ENCODE measurements around the gene BRIP1. TPM values are rescaled to one million over a fixed set of nuclear protein-coding genes. Genes with fewer than 3 reads are reported as not detected.
"Not testable (repeated sequence)": the region's sequence is repeated elsewhere in the genome, so short reads cannot be mapped to it uniquely, and the experiment has no call there.

BRIP1 gene
- total RNA-seq, 4 donors from 2014 or later: 0.80 to 2.4 (median 0.93) TPM

- no peak for DNase-seq (ENCODE audit: low spot score in 2 of 2)
- intact Hi-C loops (cut with DNase I; ENCODE audit: low total_unique reads): no loop called here
- TF ChIP-seq POLR2A (IDR thresholded peaks at IDR 0.05): no peak
- TF ChIP-seq, protein P1, sequence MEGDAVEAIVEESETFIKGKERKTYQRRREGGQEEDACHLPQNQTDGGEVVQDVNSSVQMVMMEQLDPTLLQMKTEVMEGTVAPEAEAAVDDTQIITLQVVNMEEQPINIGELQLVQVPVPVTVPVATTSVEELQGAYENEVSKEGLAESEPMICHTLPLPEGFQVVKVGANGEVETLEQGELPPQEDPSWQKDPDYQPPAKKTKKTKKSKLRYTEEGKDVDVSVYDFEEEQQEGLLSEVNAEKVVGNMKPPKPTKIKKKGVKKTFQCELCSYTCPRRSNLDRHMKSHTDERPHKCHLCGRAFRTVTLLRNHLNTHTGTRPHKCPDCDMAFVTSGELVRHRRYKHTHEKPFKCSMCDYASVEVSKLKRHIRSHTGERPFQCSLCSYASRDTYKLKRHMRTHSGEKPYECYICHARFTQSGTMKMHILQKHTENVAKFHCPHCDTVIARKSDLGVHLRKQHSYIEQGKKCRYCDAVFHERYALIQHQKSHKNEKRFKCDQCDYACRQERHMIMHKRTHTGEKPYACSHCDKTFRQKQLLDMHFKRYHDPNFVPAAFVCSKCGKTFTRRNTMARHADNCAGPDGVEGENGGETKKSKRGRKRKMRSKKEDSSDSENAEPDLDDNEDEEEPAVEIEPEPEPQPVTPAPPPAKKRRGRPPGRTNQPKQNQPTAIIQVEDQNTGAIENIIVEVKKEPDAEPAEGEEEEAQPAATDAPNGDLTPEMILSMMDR (IDR thresholded peaks at IDR 0.05): no peak
- 84 to 93% methylated on average over 5 of the region's 5 CpGs for WGBS, 2 donors
- H3K4me3 ChIP-seq (ENCODE audit: low read depth, poor library complexity, severe bottlenecking): no peak overlapping the region
Measured at GRCh38 chr17:61729690-61730268, 133.5 kb downstream of the BRIP1 start.

DNA sequence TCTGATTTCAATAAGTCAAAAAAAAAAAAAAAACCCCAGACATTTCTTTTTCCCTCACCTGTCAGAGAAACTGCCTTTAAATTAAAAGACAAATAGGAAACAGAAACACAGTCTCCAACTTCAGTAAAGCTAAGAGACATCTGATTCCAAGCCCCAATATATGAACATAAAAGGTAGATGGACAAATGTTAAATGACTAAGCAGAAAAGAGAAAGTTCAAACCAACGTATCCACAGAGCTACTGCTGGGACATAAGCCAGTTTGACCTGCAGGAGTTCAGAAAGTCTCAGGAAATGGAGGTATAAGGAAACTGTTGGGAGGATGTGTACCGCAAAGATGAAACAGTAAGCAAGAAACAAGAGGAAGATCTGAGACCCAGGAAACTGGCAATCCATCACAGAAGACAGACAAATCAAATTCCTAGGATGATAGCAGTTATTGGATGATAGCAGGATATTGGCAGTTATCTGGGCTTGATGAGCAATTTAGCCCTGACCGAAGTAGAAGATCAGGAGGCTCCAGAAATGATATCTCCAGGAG lies 135.0 kb downstream of the BRIP1 start:
- no peak overlapping the region for H3K4me3 ChIP-seq (ENCODE audit: low read depth, poor library complexity, severe bottlenecking)
- no peak for DNase-seq (ENCODE audit: low spot score in 2 of 2)
- 79 to 85% methylated on average over 3 of the region's 3 CpGs for WGBS, 2 donors
- intact Hi-C loops (cut with DNase I; ENCODE audit: low total_unique reads): no loop called here
- TF ChIP-seq POLR2A (IDR thresholded peaks at IDR 0.05): no peak
- TF ChIP-seq, protein P1 (IDR thresholded peaks at IDR 0.05): no peak

- intact Hi-C loops (cut with DNase I; ENCODE audit: low total_unique reads); DNase-seq (ENCODE audit: low spot score in 2 of 2); H3K4me3 ChIP-seq (ENCODE audit: low read depth, poor library complexity, severe bottlenecking): not testable (repeated sequence)
- WGBS, 2 donors: 96 to 97% methylated on average over 8 of the region's 8 CpGs
Measured at GRCh38 chr17:61727798-61728197, 135.5 kb downstream of the BRIP1 start.

- DNase-seq (ENCODE audit: low spot score in 2 of 2): no peak
- H3K4me3 ChIP-seq (ENCODE audit: low read depth, poor library complexity, severe bottlenecking): no peak overlapping the region
- intact Hi-C loops (cut with DNase I; ENCODE audit: low total_unique reads): no loop called here
- WGBS, 2 donors: 96 to 99% methylated on average over 2 of the region's 2 CpGs
- TF ChIP-seq POLR2A (IDR thresholded peaks at IDR 0.05): no peak
- TF ChIP-seq, protein P1 (IDR thresholded peaks at IDR 0.05): no peak
Measured at GRCh38 chr17:61726977-61727376, 136.4 kb downstream of the BRIP1 start.

- 93 to 98% methylated on average over 1 of the region's 1 CpG for WGBS, 2 donors
- no peak for TF ChIP-seq POLR2A (IDR thresholded peaks at IDR 0.05)
- TF ChIP-seq, protein P1 (IDR thresholded peaks at IDR 0.05): no peak
- intact Hi-C loops (cut with DNase I; ENCODE audit: low total_unique reads): no loop called here
- no peak for DNase-seq (ENCODE audit: low spot score in 2 of 2)
- H3K4me3 ChIP-seq (ENCODE audit: low read depth, poor library complexity, severe bottlenecking): no peak overlapping the region
Measured at GRCh38 chr17:61724777-61725176, 138.6 kb downstream of the BRIP1 start.

GRCh38 chr17:61723914-61724313 lies 139.4 kb downstream of the BRIP1 start:
- WGBS, 2 donors: 100% methylated on average over 1 of the region's 1 CpG
- TF ChIP-seq, protein P1 (IDR thresholded peaks at IDR 0.05): no peak
- no peak for TF ChIP-seq POLR2A (IDR thresholded peaks at IDR 0.05)
- intact Hi-C loops (cut with DNase I; ENCODE audit: low total_unique reads): no loop called here
- H3K4me3 ChIP-seq (ENCODE audit: low read depth, poor library complexity, severe bottlenecking): no peak overlapping the region
- DNase-seq (ENCODE audit: low spot score in 2 of 2): no peak

Data from lower leg skin (tissue), 4 donors.